Skeletal muscle tissue (tissue), 4 donors: ENCODE results near the gene GJD3. TPM values are rescaled to one million over a fixed set of nuclear protein-coding genes. Genes with fewer than 3 reads are reported as not detected.

Experiments used
- H3K27ac ChIP-seq: one replicate; pipeline ENCODE4 v1.7.0; 2013; ENCODE audit warnings: mild to moderate bottlenecking, low read depth, low read length, inconsistent platforms
- H3K27me3 ChIP-seq, 3 donors: one replicate each; pipeline ENCODE4 v1.7.0; 2013; ENCODE audit warnings: low read length in 3 of 3; ENCODE audit not compliant: control insufficient read depth in 3 of 3, insufficient read depth in 3 of 3
- H3K36me3 ChIP-seq, 3 donors: one replicate each; pipeline ENCODE4 v1.7.0; 2013; ENCODE audit warnings: low read length in 3 of 3; ENCODE audit not compliant: control insufficient read depth in 3 of 3, insufficient read depth in 3 of 3
- H3K4me1 ChIP-seq, 3 donors: one replicate each; pipeline ENCODE4 v1.7.0; 2013; ENCODE audit warnings: low read length in 3 of 3, mild to moderate bottlenecking in 3 of 3; ENCODE audit not compliant: control insufficient read depth in 3 of 3, insufficient read depth in 3 of 3
- H3K4me3 ChIP-seq, 3 donors: one replicate each; pipeline ENCODE4 v1.7.0; 2013; ENCODE audit warnings: low read length in 3 of 3
- H3K9ac ChIP-seq, 3 donors: one replicate each; pipeline ENCODE4 v1.7.0; 2013; ENCODE audit warnings: low read length in 3 of 3, mild to moderate bottlenecking in 3 of 3, moderate library complexity in 2 of 3, low read depth in 1 of 3
- H3K9me3 ChIP-seq, 3 donors: one replicate each; pipeline ENCODE4 v1.7.0; 2013; ENCODE audit warnings: low read length in 3 of 3; ENCODE audit not compliant: control insufficient read depth in 3 of 3
- total RNA-seq: library from RNA; depleted of rRNA; stranded (reverse); fragments of >200 nt; gene quantifications from one replicate; pipeline ENCODE4 v1.2.3, GENCODE V29; 2014
- donor health status: Osteomylitis.

GJD3 gene
- total RNA-seq, 1 donor from 2014 or later: 0.52 TPM

DNA sequence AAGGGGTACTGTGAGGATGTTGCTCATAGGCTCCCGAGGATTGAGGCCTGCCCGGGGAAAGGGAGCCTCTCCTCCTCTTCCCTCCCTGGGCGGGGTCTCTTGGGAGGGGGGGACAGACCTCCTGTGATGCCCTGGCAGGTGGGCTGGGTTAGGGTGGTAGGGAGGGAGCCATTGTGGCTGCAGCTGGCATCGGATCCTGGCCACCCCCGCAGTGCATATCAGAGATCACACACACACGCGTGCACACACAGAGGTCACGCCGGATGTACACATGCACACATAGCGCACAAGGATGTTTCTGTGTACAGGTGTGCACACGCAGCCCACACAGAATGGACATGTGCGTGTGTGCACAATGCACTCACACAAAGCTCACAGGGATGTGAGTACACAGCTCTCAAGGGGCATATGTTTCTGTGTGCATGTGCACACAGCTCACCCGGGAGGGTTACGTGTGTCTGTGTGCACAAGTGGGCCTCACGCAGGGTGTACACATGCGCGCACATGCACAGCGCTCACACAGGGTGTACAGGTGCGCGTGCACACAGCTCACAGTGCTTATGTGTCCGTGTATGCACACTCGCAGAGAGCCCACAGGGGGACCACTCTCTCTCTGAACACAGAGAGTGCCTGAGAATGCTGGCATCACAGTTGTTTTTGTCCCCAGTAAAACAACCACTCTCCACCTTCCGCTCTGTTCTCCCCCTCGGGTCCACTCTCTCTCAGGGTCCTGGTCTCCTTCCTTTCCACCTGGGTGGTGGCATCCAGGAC lies 2.4 kb downstream of the GJD3 start:
- peak overlapping the region in 1 of 3 donors; percentile 70 for H3K9ac ChIP-seq
- peak overlapping the region; percentile 7 to 71 (median 71) for H3K4me3 ChIP-seq
- peaks cover 10 to 14% (median 10%) of the 10 kb centered on the region in 3 donors for H3K4me1 ChIP-seq

DNA sequence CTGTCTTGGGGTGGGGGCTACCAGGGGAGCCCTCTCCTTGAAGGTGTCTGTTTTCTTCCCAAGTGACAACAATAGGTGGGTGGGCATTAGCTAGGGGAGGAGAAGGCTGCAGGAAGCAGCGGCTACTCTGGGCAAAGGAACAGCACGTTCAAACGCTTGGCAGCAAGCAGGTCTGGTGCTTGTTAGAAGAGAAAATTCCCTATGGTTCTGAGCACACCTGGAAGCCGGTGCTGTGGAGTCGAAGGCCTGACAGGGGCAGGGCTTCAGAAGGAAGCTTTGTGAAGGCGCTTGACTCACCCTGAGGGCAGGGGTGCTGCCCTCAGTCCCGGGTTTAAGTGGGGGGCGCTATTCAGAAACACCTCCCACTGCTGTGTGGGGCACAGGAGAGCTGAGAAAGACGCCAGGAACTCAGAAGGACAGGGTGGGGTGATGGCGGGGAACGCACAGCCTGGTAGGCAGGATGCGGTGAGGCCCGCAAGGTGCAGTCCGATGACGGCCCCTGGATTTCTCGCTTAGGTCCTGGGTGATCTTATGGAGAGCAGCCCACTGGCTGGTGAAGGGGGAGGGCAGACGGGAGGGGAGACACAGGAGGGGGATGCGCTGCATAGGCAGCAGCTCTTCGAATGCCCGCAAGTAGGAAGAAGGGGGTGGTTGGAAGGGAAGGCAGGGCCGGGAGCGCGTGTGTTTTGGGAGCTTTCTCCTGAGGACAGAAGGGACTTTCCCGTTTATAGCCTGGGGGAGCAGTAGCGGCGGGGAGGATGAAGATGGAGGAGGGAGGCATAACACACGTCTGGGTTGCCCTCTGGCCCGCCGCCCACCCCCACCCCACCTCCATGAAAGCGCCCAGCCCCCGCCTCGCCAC lies 3.2 kb downstream of the GJD3 start:
- H3K9ac ChIP-seq: no peak overlapping the region
- H3K4me1 ChIP-seq: peaks cover 10 to 14% (median 10%) of the 10 kb centered on the region in 3 donors
- H3K4me3 ChIP-seq: no peak overlapping the region
- no peak overlapping the region for H3K27ac ChIP-seq
- peaks cover 0 to 13% (median 3%) of the 10 kb centered on the region in 3 donors for H3K27me3 ChIP-seq
- no peaks in the 10 kb centered on the region for H3K9me3 ChIP-seq
- peaks cover 0 to 1% (median under 1%) of the 10 kb centered on the region in 3 donors for H3K36me3 ChIP-seq

More for the DNA sequence above, 2.4 kb downstream of the GJD3 start:
- Histone ChIP-seq H3K27ac (no peak overlapping the region), H3K36me3 (no peaks in the 10 kb centered on the region), H3K9me3 (no peaks in the 10 kb centered on the region), H3K27me3 (peaks cover 0 to 13% (median 3%) of the 10 kb centered on the region in 3 donors)

DNA sequence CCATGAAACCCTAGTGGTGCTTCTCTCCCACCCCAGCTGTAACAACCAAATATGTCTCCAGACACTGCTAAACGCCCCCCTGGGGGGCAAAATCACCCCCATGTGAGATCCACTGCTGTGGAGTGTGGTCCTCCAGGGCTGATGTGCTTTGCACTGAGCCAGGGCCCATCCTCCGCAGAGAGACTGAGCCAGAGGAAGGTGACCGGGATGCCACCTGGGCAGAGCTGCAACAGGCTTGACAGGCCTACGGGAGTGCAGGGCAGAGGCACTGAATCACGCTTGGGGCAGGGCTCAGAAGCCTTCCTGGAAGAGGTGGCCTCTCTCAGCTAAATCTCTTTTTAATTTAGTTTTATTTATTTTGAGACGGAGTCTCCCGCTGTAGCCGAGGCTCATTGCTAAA lies 4.4 kb downstream of the GJD3 start:
- Histone ChIP-seq H3K9me3 (no peaks in the 10 kb centered on the region), H3K4me1 (peaks cover 10 to 21% (median 15%) of the 10 kb centered on the region in 3 donors), H3K27me3 (peaks cover 0 to 13% (median 3%) of the 10 kb centered on the region in 3 donors), H3K4me3 (no peak overlapping the region), H3K36me3 (peaks cover 7 to 11% (median 9%) of the 10 kb centered on the region in 3 donors), H3K9ac (no peak overlapping the region), H3K27ac (no peak overlapping the region)

DNA sequence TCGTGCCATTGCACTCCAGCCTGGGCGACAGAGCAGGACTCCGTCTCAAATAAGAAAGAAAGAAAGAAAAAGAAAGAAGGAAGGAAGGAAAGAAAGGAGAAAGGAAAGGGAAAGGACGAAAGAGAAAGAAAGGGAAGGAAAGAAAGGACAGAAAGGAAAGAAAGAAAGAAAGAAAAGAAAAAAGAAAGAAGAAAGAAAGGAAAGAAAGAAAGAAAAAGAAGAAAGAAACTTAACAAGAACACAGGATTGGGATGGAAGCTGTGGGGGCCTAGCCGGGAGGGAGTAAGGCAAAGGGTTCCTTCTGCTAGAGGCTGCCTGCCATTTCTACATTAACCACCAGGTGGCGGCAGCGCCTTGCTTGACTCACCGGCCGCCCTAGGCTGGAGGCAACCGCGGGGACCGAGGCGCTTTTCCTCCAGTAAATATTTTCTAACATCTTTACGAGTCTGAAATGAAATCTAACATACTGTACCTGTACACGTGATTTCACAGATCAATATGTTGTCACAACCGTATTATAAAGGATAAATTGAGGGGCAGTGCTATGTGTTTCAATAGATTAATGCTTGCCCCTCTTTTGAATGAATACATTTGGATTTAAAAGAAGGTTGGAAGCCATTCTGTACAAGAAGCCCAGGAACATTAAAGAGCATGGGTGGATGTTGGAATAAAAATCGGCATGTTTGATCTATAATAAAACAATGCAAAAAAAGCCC lies 6.1 kb downstream of the GJD3 start:
- Histone ChIP-seq H3K9ac (no peak overlapping the region), H3K4me1 (peaks cover 10 to 18% (median 14%) of the 10 kb centered on the region in 3 donors), H3K4me3 (peak overlapping the region in 1 of 3 donors; percentile 43), H3K9me3 (no peaks in the 10 kb centered on the region), H3K27ac (no peak overlapping the region), H3K27me3 (peaks cover 0 to 7% (median 3%) of the 10 kb centered on the region in 3 donors), H3K36me3 (peaks cover 18 to 22% (median 18%) of the 10 kb centered on the region in 3 donors)

DNA sequence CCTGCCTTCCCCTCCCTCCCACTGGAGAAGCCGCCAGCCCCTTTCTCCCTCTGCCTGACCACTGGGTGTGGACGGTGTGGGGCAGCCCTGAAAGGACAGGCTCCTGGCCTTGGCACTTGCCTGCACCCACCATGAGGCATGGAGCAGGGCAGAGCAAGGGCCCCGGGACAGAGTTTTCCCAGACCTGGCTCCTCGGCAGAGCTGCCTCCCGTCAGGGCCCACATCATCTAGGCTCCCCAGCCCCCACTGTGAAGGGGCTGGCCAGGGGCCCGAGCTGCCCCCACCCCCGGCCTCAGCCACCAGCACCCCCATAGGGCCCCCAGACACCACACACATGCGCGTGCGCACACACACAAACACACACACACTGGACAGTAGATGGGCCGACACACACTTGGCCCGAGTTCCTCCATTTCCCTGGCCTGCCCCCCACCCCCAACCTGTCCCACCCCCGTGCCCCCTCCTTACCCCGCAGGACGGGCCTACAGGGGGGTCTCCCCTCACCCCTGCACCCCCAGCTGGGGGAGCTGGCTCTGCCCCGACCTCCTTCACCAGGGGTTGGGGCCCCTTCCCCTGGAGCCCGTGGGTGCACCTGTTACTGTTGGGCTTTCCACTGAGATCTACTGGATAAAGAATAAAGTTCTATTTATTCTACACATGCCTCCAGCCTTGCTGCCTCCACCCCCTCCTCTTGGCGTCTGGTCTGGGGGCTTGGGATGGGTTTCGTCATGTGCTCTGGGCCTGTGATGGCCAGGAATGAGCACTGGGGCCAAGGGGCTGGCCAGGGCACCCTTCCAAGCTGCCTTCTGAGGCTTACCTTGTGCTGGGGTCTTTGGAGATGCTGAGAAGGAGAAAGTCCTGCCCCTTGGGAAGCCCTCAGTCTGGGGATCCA lies 7.3 kb downstream of the GJD3 start:
- H3K9me3 ChIP-seq: no peaks in the 10 kb centered on the region
- no peak overlapping the region for H3K4me3 ChIP-seq
- H3K36me3 ChIP-seq: peaks cover 28 to 32% (median 28%) of the 10 kb centered on the region in 3 donors
- H3K4me1 ChIP-seq: peaks cover 12 to 19% (median 14%) of the 10 kb centered on the region in 3 donors
- no peak overlapping the region for H3K27ac ChIP-seq
- peaks cover 0 to 4% (median 3%) of the 10 kb centered on the region in 3 donors for H3K27me3 ChIP-seq
- H3K9ac ChIP-seq: peak overlapping the region in 1 of 3 donors; percentile 25

DNA sequence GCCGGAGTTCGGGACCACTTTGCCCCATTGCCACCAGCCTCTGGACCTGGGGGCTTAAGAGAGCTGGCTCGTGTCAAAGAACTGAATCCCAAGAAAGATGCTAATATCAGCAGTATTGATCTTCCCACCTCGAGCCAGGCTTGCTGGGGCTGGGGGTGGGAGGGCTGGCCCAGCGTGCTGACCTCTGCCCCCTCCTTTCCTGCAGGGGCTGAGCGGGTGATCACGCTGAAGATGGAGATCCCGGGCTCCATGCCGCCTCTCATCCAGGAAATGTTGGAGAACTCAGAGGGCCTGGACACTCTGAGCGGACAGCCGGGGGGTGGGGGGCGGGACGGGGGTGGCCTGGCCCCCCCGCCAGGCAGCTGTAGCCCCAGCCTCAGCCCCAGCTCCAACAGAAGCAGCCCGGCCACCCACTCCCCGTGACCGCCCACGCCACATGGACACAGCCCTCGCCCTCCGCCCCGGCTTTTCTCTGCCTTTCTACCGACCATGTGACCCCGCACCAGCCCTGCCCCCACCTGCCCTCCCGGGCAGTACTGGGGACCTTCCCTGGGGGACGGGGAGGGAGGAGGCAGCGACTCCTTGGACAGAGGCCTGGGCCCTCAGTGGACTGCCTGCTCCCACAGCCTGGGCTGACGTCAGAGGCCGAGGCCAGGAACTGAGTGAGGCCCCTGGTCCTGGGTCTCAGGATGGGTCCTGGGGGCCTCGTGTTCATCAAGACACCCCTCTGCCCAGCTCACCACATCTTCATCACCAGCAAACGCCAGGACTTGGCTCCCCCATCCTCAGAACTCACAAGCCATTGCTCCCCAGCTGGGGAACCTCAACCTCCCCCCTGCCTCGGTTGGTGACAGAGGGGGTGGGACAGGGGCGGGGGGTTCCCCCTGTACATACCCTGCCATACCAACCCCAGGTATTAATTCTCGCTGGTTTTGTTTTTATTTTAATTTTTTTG lies 8.5 kb downstream of the GJD3 start:
- Histone ChIP-seq H3K4me1 (peaks cover 21 to 27% (median 25%) of the 10 kb centered on the region in 3 donors), H3K9ac (no peak overlapping the region), H3K36me3 (peaks cover 33 to 39% (median 37%) of the 10 kb centered on the region in 3 donors), H3K27ac (peak overlapping the region; percentile 12), H3K4me3 (no peak overlapping the region), H3K9me3 (no peaks in the 10 kb centered on the region), H3K27me3 (no peaks in the 10 kb centered on the region)

DNA sequence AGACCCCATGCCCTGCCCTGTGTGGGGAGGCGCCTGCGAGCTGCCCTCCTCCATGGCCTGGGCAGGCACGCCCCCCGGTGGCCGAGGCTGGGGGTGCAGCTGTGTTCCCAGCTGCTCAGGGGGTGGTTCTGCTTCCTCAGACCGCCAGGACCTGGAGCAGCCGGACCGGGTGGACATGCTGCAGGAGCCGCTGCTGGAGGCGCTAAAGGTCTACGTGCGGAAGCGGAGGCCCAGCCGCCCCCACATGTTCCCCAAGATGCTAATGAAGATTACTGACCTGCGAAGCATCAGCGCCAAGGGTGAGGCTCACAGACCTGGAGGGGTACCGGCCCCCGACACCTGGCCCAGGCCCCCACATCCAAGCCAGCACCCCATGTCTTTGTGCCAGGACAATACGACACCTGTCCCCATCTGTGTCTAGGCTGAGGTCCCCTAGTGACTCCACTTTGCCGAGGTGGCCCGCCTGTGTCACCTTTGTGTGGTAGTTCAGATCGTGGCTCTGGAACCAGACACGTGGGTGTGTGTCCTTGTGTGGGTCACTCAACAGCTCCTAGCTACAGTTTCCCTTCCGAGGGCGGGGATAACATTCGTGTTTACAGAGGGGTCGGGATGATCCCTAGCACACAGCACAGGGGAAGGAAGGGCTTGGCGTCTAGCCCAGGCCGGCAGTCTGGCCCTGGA lies 9.3 kb downstream of the GJD3 start:
- H3K9me3 ChIP-seq: no peaks in the 10 kb centered on the region
- H3K4me1 ChIP-seq: peaks cover 25 to 32% (median 29%) of the 10 kb centered on the region in 3 donors
- peak overlapping the region in 1 of 3 donors; percentile 62 for H3K9ac ChIP-seq
- H3K4me3 ChIP-seq: peak overlapping the region in 1 of 3 donors; percentile 7
- no peaks in the 10 kb centered on the region for H3K27me3 ChIP-seq
- peak overlapping the region; percentile 12 for H3K27ac ChIP-seq
- peaks cover 33 to 41% (median 41%) of the 10 kb centered on the region in 3 donors for H3K36me3 ChIP-seq
